ENCODE measurements around the gene IFRD2. TPM values are rescaled to one million over a fixed set of nuclear protein-coding genes. Genes with fewer than 3 reads are reported as not detected.

The IFRD2 gene
- polyA plus RNA-seq, 1 of the 3 experiments (the other 2 are of a cell fraction): 73.2 TPM

GRCh38 chr3:50279255-50280016, 12.8 kb downstream of the IFRD2 start:
- ChIA-PET POLR2A (interaction anchor here (1.2 kb wide), 1 partner anchor 20 kb away, joined by 4 read pairs; no protein-coding TSS in a partner anchor), CTCF (interaction anchor here (1.0 to 12.2 kb wide), 5 partner anchors 19 to 158 kb away, joined by 4 to 206 read pairs (median 11); partner anchors contain the start of genes GNAT1, HYAL3 and NAA80)
- no peaks in the 10 kb centered on the region for H3K36me3 ChIP-seq (replicated peaks in 1 of 2; ENCODE audit: control insufficient read depth in 1 of 2, insufficient read depth in 2 of 2, low read length in 1 of 2)
- no peaks in the 10 kb centered on the region for H4K20me1 ChIP-seq (ENCODE audit: insufficient read depth)
- peaks cover 3% of the 10 kb centered on the region for H3F3A ChIP-seq (replicated peaks; ENCODE audit: insufficient read depth)
- H3K9ac ChIP-seq: no peak overlapping the region
- no peak overlapping the region for H3K4me2 ChIP-seq
- H2AFZ ChIP-seq (ENCODE audit: low read depth): no peak overlapping the region
- no peak for TF ChIP-seq RFX5 (IDR thresholded peaks at IDR 0.05; ENCODE audit: low read length)
- TF ChIP-seq SIN3A (IDR thresholded peaks at IDR 0.05; ENCODE audit: borderline replicate concordance, low read depth, low read length): no peak
- H3K79me2 ChIP-seq (ENCODE audit: insufficient read depth): no peaks in the 10 kb centered on the region
- no peak overlapping the region for H3K27ac ChIP-seq (ENCODE audit: low read depth in 2 of 2, low read length in 1 of 2)
- H3K9me2 ChIP-seq: no peaks in the 10 kb centered on the region
- no peak overlapping the region for H3K4me3 ChIP-seq (ENCODE audit: low read depth in 2 of 2, low read length in 1 of 2)
- WGBS (ENCODE audit: low lambda C conversion rate): 92% methylated on average over 8 of the region's 8 CpGs
- 0 out of 2 replicates have a peak, but pooled peaks cover 12% of the 10 kb centered on the region for H3K27me3 ChIP-seq (ENCODE audit: insufficient read depth)
- H3K9me3 ChIP-seq: no peaks in the 10 kb centered on the region
- no peak for DNase-seq
- peaks cover 0 to 7% of the 10 kb centered on the region in 2 experiments; a peak in 1 of 4 replicates for H3K4me1 ChIP-seq (ENCODE audit: control insufficient read depth in 1 of 2, insufficient read depth in 2 of 2, low read depth in 1 of 2, low read length in 1 of 2)

DNA sequence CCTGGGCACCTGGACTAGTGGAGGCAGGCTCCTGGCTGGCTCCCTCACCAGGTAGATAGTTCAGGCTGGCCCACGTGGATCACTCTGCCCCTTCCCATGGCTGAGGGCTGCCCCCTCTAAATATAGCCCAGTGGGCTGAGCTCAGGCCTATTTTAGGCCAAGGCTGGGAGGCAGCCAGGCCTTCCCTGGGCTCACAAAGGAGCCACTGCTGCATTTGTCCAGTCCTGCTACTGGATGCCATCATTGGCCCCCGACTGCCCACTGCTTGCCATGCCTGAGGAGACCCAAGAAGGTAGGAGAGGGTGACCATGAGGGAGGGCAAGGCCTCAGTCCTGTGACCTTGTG, 13.4 kb downstream of the IFRD2 start, which contains the start of gene LSMEM2:
LSMEM2 (plus strand) TSS at position 208 of the 345 bp plus-strand sequence; CDS start at position 235, 27 bp downstream.
- H3K9me2 ChIP-seq: no peaks in the 10 kb centered on the region
- H4K20me1 ChIP-seq (ENCODE audit: insufficient read depth): no peaks in the 10 kb centered on the region
- H3F3A ChIP-seq (replicated peaks; ENCODE audit: insufficient read depth): peaks cover 9% of the 10 kb centered on the region
- 57% methylated on average over 1 of the region's 2 CpGs for WGBS (ENCODE audit: low lambda C conversion rate)
- H3K4me3 ChIP-seq (ENCODE audit: low read depth in 2 of 2, low read length in 1 of 2): no peak within 1 kb of the TSS
- no peak within 1 kb of the TSS for H3K9ac ChIP-seq
- no peak within 1 kb of the TSS for H3K4me2 ChIP-seq
- ChIA-PET POLR2A (interaction anchor here (1.2 kb wide), 1 partner anchor 19 kb away, joined by 4 read pairs; no protein-coding TSS in a partner anchor), CTCF (interaction anchor here (1.0 to 12.2 kb wide), 5 partner anchors 20 to 157 kb away, joined by 4 to 206 read pairs (median 11); partner anchors contain the start of genes GNAT1, HYAL3 and NAA80)
- no peaks in the 10 kb centered on the region for H3K36me3 ChIP-seq (replicated peaks in 1 of 2; ENCODE audit: control insufficient read depth in 1 of 2, insufficient read depth in 2 of 2, low read length in 1 of 2)
- no peak for DNase-seq
- H3K27ac ChIP-seq (ENCODE audit: low read depth in 2 of 2, low read length in 1 of 2): no peak within 1 kb of the TSS
- H3K79me2 ChIP-seq (ENCODE audit: insufficient read depth): no peaks in the 10 kb centered on the region
- 0 out of 2 replicates have a peak, but pooled peaks cover 16% of the 10 kb centered on the region for H3K27me3 ChIP-seq (ENCODE audit: insufficient read depth)
- TF ChIP-seq JUND (IDR thresholded peaks at IDR 0.05) (no peak), MXI1 (IDR thresholded peaks at IDR 0.05; ENCODE audit: low read depth, low read length) (no peak), RFX5 (IDR thresholded peaks at IDR 0.05; ENCODE audit: low read length) (no peak), POLR2AphosphoS5 (IDR thresholded peaks at IDR 0.05; ENCODE audit: low read depth, low read length) (no peak), MEF2A (IDR thresholded peaks at IDR 0.05; ENCODE audit: borderline replicate concordance, low read depth) (no peak), YY1 (IDR thresholded peaks at IDR 0.05; ENCODE audit: low read depth) (no peak), MAX (IDR thresholded peaks at IDR 0.05; ENCODE audit: low read depth) (no peak), GATA2 (CRISPR knock-in tag; IDR thresholded peaks at IDR 0.05) (no peak), GABPA (IDR thresholded peaks at IDR 0.05; ENCODE audit: low read depth) (no peak), CTCF (IDR thresholded peaks at IDR 0.05) (no peak), NRF1 (IDR thresholded peaks at IDR 0.05; ENCODE audit: low read depth, low read length) (no peak), RXRA (IDR thresholded peaks at IDR 0.05; ENCODE audit: borderline replicate concordance, low read depth) (no peak), USF1 (IDR thresholded peaks at IDR 0.05; ENCODE audit: borderline replicate concordance, low read depth) (no peak), TAF1 (IDR thresholded peaks at IDR 0.05; ENCODE audit: borderline replicate concordance, low read depth, low read length) (no peak), ELF1 (IDR thresholded peaks at IDR 0.05) (no peak)
- TF ChIP-seq, protein P1, sequence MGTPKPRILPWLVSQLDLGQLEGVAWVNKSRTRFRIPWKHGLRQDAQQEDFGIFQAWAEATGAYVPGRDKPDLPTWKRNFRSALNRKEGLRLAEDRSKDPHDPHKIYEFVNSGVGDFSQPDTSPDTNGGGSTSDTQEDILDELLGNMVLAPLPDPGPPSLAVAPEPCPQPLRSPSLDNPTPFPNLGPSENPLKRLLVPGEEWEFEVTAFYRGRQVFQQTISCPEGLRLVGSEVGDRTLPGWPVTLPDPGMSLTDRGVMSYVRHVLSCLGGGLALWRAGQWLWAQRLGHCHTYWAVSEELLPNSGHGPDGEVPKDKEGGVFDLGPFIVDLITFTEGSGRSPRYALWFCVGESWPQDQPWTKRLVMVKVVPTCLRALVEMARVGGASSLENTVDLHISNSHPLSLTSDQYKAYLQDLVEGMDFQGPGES (IDR thresholded peaks at IDR 0.05; ENCODE audit: low read depth, low read length): no peak
- TF ChIP-seq, protein P2, sequence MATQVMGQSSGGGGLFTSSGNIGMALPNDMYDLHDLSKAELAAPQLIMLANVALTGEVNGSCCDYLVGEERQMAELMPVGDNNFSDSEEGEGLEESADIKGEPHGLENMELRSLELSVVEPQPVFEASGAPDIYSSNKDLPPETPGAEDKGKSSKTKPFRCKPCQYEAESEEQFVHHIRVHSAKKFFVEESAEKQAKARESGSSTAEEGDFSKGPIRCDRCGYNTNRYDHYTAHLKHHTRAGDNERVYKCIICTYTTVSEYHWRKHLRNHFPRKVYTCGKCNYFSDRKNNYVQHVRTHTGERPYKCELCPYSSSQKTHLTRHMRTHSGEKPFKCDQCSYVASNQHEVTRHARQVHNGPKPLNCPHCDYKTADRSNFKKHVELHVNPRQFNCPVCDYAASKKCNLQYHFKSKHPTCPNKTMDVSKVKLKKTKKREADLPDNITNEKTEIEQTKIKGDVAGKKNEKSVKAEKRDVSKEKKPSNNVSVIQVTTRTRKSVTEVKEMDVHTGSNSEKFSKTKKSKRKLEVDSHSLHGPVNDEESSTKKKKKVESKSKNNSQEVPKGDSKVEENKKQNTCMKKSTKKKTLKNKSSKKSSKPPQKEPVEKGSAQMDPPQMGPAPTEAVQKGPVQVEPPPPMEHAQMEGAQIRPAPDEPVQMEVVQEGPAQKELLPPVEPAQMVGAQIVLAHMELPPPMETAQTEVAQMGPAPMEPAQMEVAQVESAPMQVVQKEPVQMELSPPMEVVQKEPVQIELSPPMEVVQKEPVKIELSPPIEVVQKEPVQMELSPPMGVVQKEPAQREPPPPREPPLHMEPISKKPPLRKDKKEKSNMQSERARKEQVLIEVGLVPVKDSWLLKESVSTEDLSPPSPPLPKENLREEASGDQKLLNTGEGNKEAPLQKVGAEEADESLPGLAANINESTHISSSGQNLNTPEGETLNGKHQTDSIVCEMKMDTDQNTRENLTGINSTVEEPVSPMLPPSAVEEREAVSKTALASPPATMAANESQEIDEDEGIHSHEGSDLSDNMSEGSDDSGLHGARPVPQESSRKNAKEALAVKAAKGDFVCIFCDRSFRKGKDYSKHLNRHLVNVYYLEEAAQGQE (IDR thresholded peaks at IDR 0.05; ENCODE audit: low read depth, low read length): no peak
- H3K9me3 ChIP-seq: no peaks in the 10 kb centered on the region
- H2AFZ ChIP-seq (ENCODE audit: low read depth): no peak within 1 kb of the TSS
- peaks cover 0 to 7% of the 10 kb centered on the region in 2 experiments; a peak in 1 of 4 replicates for H3K4me1 ChIP-seq (ENCODE audit: control insufficient read depth in 1 of 2, insufficient read depth in 2 of 2, low read depth in 1 of 2, low read length in 1 of 2)

Data from SK-N-SH (cell line).